ENCODE data around the gene FBXL13.
"Not testable (repeated sequence)": the region's sequence is repeated elsewhere in the genome, so short reads cannot be mapped to it uniquely, and the experiment has no call there.

Gene FBXL13

GRCh38 chr7:103079836-103080235, 5.2 kb upstream of the FBXL13 start:
- no peak for DNase-seq (ENCODE audit: low read depth, low spot score)

- not testable (repeated sequence) for DNase-seq (ENCODE audit: low read depth, low spot score)
Measured at GRCh38 chr7:103078226-103078625, 3.6 kb upstream of the FBXL13 start.

GRCh38 chr7:103077318-103077717, 2.7 kb upstream of the FBXL13 start:
- DNase-seq (ENCODE audit: low read depth, low spot score), result no peak

- no peak for DNase-seq (ENCODE audit: low read depth, low spot score)
Measured at GRCh38 chr7:103076764-103077163, 2.2 kb upstream of the FBXL13 start.

- DNase-seq (ENCODE audit: low read depth, low spot score), result no peak
Measured at GRCh38 chr7:103075337-103075918, 832 bp upstream of the FBXL13 start.

- DNase-seq (ENCODE audit: low read depth, low spot score), result no peak
Measured at GRCh38 chr7:103073989-103074518, 542 bp downstream of the FBXL13 start.

GRCh38 chr7:103071000-103071399, 3.6 kb downstream of the FBXL13 start:
- DNase-seq (ENCODE audit: low read depth, low spot score), result no peak

- DNase-seq (ENCODE audit: low read depth, low spot score), result no peak
Measured at GRCh38 chr7:103068414-103069403, 5.9 kb downstream of the FBXL13 start.

GRCh38 chr7:103065667-103066066, 8.9 kb downstream of the FBXL13 start:
- no peak for DNase-seq (ENCODE audit: low read depth, low spot score)

GRCh38 chr7:103063895-103064294, 10.7 kb downstream of the FBXL13 start:
- no peak for DNase-seq (ENCODE audit: low read depth, low spot score)

- DNase-seq (ENCODE audit: low read depth, low spot score), result no peak
Measured at GRCh38 chr7:103059471-103059870, 15.1 kb downstream of the FBXL13 start.

- no peak for DNase-seq (ENCODE audit: low read depth, low spot score)
Measured at GRCh38 chr7:103058122-103058521, 16.5 kb downstream of the FBXL13 start.

GRCh38 chr7:103056006-103056405, 18.6 kb downstream of the FBXL13 start:
- DNase-seq (ENCODE audit: low read depth, low spot score), result not testable (repeated sequence)

GRCh38 chr7:103051519-103051918, 23.1 kb downstream of the FBXL13 start:
- DNase-seq (ENCODE audit: low read depth, low spot score), result no peak

GRCh38 chr7:103048833-103049232, 25.8 kb downstream of the FBXL13 start:
- DNase-seq (ENCODE audit: low read depth, low spot score), result no peak

GRCh38 chr7:103041815-103042214, 32.8 kb downstream of the FBXL13 start:
- not testable (repeated sequence) for DNase-seq (ENCODE audit: low read depth, low spot score)

- not testable (repeated sequence) for DNase-seq (ENCODE audit: low read depth, low spot score)
Measured at GRCh38 chr7:103037823-103038739, 36.5 kb downstream of the FBXL13 start.

- no peak for DNase-seq (ENCODE audit: low read depth, low spot score)
Measured at GRCh38 chr7:103037476-103037822, 37.1 kb downstream of the FBXL13 start.

- not testable (repeated sequence) for DNase-seq (ENCODE audit: low read depth, low spot score)
Measured at GRCh38 chr7:103034318-103034717, 40.3 kb downstream of the FBXL13 start.

- no peak for DNase-seq (ENCODE audit: low read depth, low spot score)
Measured at GRCh38 chr7:103031781-103032180, 42.8 kb downstream of the FBXL13 start.

GRCh38 chr7:103031024-103031423, 43.6 kb downstream of the FBXL13 start:
- no peak for DNase-seq (ENCODE audit: low read depth, low spot score)

GRCh38 chr7:103025341-103025740, 49.3 kb downstream of the FBXL13 start:
- no peak for DNase-seq (ENCODE audit: low read depth, low spot score)

Measured in brain pericyte (primary cell).